GM12891 (cell line): Measurements from ENCODE around the gene ANXA3.

Experiments used
- PAX5 ChIP-seq: IDR thresholded peaks from 2 replicates; pipeline ENCODE4 v1.6.1; 2011; ENCODE audit warnings: low read length, moderate library complexity, mild to moderate bottlenecking; ENCODE audit not compliant: insufficient read depth, severe bottlenecking
- POLR2A ChIP-seq: IDR thresholded peaks from 2 replicates; pipeline ENCODE4 v1.6.1; 2011; ENCODE audit warnings: low read depth, low read length, control low read depth
- POLR2AphosphoS5 ChIP-seq: IDR thresholded peaks from 2 replicates; pipeline ENCODE4 v1.6.1; 2011; ENCODE audit warnings: low read depth, low read length, control low read depth
- POU2F2 ChIP-seq: IDR thresholded peaks from 2 replicates; pipeline ENCODE4 v1.6.1; 2011; ENCODE audit warnings: low read depth, mild to moderate bottlenecking, control low read depth, low read length, moderate library complexity
- SPI1 ChIP-seq: IDR thresholded peaks from 2 replicates; pipeline ENCODE4 v1.6.1; 2011; ENCODE audit warnings: low read depth, low read length, control low read depth
- TAF1 ChIP-seq: IDR thresholded peaks from 2 replicates; pipeline ENCODE4 v1.6.1; 2011; ENCODE audit warnings: low read depth, low read length, control low read depth

GRCh38 chr4:78648640-78649363, 97.2 kb downstream of the ANXA3 start:
- TF ChIP-seq POLR2A = no peak
- no peak for TF ChIP-seq POLR2AphosphoS5
- TF ChIP-seq TAF1 = no peak
- TF ChIP-seq SPI1 = no peak
- TF ChIP-seq PAX5 = no peak
- TF ChIP-seq POU2F2 = no peak
